Right renal pelvis (tissue), 4 donors: Measurements from ENCODE around the gene NRDE2. TPM values are rescaled to one million over a fixed set of nuclear protein-coding genes. Genes with fewer than 3 reads are reported as not detected.
"Not testable (repeated sequence)": the region's sequence is repeated elsewhere in the genome, so short reads cannot be mapped to it uniquely, and the experiment has no call there.

Source experiments
- DNase-seq, 4 donors: peaks; one replicate each; pipeline ENCODE4 v3.0.0-alpha.2; 2013; ENCODE audit warnings: low read depth in 4 of 4, low spot score in 3 of 4, missing footprints in 1 of 4
- polyA plus RNA-seq, 4 donors: library from polyadenylated mRNA; unstranded; fragments of 120-200 nt; gene quantifications; one replicate each; pipeline ENCODE4 v1.2.1, GENCODE V29; 2013; ENCODE audit not compliant: insufficient read length in 4 of 4

The NRDE2 gene
- polyA plus RNA-seq, 4 donors = 16.9 to 22.3 (median 21.1) TPM

DNA sequence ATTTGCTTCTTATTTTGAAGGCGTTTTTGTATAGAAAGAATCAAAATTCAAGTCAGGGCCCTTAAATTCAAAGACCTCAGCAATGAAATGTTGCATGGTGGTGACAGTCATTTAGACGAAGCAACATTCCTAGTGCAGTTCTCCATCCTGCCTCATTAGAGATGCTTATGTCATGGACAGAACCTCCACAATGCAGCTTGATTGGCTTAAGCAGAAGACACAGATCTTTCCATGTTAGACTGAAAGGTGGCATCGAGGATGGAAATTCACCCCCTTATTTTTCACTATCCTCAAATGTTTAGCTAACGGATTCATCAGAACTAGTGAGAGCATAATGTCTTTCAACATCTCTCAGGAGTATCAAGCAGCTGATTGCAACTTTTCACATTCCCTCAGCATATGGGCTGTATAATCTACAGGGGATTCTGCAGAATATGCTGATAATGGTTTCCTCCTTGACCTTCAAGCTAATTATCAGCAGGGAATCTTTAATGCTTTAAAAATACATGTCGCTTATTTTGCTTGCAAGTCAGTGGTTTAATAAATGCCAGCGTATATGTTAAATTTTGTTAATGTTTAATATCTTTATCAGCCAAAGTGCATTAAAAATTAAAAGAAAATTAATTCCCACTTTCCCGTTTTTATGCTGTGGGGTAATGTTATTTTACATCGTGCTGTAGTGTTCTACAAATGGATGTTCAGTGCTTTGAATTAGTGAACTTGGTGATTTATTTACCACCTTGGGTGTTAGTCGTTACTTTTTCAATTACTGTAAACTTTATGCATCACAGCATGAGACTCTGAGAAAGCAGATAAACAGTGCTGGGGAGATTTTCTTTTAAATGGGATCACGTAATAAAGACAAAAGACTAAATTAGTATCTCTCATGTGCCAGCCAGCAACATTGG is 12.8 kb upstream of the NRDE2 start:
- no peak for DNase-seq

DNA sequence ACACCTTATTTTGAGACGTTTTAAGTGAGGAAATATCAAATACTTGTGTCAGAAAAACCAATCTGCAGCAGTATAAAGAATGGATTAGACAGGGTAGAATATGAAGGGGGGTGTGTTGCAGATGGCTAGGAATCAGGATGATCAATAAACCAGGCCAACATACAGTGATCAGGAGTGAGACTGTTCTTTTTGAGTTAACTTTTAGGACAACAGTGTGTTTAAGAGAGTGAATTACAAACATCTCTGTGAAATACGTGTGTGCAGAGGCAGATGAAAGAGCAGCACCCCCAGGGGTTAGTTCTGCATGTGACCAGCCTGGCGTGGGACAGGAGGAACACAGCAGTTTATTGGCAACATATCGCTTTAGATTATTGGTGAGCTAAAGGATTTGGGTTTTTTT is 10.6 kb upstream of the NRDE2 start:
- no peak for DNase-seq

- no peak for DNase-seq
These were observed 10.0 kb upstream of the NRDE2 start for GRCh38 chr14:90341784-90342183.

DNA sequence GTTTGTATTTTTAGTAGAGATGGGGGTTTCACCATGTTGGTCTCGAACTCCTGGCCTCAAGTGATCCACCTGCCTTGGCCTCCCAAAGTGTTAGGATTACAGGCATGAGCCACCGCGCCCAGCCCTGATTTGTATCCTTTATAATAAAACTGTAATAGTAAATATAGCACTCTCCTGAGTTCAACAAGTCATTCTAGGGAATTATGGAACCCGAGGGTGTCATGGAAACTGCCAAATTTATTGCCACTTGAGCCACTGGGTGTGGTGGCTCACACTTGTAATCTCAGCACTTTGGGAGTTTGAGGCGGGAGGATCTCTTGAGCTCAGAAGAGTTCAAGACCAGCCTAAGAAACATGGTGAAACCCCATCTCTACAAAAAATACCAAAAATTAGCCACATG is 9.5 kb upstream of the NRDE2 start:
- not testable (repeated sequence) for DNase-seq

- DNase-seq = no peak
These were observed 5.2 kb upstream of the NRDE2 start for GRCh38 chr14:90336985-90337384.

- no peak for DNase-seq
These were observed 4.7 kb upstream of the NRDE2 start for GRCh38 chr14:90336401-90336800.

- peak in 1 of 4 donors; percentile 25 for DNase-seq
These were observed 487 bp upstream of the NRDE2 start for GRCh38 chr14:90332271-90332584.

DNA sequence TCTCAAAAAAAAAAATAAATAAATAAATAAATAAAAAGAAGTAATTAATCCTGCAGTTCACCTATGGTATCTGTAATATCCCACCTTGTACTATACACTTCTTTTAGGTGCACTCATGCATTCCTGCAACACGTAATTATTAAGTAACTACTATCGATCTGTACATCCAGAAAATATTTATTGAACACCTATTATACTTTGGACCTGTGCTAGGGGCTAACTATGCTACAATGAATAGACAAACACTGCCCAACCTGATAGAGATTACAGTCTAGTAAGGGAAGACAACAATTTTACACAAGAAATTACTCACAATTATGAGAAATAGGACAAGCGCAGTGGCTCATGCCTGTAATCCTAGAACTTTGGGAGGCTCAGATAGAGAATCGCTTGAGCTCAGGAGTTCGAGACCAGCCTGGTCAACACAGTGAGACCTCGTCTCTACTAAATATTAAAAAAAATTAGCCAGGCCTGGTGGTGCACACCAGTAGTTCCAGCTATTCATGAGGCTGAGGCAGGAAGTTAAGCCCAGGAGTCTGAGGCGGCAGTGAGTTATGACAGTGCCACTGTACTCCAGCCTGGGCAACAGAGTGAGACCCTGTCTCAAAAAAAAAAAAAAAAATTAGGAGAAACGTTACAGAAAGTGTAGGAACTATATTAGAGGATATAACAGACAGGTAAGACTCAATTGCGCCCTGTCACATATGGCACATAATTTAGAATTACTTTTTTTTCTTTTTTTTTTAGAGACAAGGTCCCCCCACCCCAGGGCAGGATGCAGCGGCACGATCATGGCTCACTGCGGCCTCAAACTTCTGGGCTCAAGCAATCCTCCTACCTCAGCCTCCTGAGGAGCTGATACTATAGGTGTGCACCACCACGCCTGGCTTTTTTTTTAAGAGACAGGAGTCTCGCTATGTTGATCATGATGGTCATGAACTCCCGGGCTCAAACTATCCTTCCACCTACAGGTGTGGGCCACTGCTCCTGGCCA is 1.2 kb downstream of the NRDE2 start:
- DNase-seq = no peak

- DNase-seq = no peak
These were observed 9.8 kb downstream of the NRDE2 start for GRCh38 chr14:90321891-90322290.

DNA sequence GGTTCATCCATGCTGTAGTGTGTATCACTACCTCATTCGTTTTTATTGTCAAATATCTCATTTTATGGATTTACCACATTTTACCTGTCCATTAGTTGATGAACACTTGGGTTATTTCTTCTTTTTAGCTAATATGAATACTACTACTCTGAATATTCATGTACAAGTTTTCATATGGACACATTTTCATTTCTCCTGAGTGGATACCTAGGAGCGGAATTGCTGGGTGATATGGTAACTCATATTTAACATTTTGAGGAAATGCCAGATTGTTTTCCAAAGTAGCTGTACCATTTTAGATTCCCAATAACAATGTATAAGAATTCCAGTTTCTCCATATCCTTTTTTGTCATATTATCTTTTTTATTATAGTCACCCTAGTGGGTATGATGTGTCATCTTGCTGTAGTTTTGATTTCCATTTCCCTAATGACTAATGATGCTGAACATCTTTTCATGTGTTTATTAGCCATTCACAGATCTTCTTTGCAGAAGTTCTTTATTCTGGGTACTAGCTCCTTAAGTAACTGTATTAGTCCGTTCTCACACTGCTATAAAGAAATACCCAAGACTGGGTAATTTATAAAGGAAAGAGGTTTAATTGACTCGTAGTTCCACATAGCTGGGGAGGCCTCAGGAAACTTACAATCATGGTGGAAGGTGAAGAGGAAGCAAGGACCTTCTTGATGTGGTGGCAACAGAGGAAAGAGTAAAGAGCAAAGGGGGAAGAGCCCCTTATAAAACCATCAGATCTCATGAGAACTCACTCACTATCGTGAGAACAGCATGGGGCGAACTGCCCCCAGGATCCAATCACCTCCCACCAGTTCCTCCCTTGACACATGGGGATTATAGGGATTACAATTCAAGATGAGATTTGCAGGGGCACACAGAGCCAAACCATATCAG is 11.9 kb downstream of the NRDE2 start:
- DNase-seq = no peak

- DNase-seq = no peak
These were observed 12.6 kb downstream of the NRDE2 start for GRCh38 chr14:90319173-90319572.

- no peak for DNase-seq
These were observed 13.7 kb downstream of the NRDE2 start for GRCh38 chr14:90318016-90318415.

DNA sequence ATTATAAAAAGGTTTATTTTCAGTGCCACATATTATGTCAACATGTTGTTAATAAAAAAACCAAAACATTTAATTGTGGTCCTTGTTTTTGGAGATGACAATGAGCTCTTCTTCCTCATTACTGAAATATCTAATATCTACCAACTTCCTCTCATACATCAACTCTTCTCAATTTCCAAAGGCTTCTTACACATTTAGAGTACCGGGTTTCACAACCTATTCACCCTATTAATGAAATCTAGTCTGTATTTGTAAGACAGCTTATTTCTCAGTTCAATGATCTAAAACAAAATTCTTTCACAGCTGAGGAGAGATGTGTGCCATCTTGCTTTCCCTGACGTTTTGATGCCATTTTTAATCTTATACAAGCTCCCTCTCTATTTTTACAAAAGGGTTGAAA is 14.5 kb downstream of the NRDE2 start:
- DNase-seq = no peak

DNA sequence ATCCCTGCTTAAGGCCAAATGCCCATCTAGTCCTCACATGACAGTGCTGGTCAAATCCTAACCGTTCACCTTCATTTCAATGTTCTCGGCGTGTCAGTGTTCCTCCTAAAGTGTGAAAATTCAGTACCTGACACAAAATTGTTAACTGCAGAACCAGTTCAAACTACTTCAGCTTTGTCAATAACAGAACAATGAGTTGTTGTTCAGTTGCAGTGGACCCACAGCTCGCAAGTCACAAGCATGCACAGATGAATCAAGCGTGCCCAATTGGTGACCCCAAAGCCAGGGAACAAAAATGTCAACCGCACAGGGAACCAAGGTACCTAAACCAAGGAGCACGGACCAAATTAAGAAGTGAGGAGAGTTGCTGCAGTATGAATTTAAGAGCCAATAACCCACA is 23.2 kb downstream of the NRDE2 start:
- no peak for DNase-seq

DNA sequence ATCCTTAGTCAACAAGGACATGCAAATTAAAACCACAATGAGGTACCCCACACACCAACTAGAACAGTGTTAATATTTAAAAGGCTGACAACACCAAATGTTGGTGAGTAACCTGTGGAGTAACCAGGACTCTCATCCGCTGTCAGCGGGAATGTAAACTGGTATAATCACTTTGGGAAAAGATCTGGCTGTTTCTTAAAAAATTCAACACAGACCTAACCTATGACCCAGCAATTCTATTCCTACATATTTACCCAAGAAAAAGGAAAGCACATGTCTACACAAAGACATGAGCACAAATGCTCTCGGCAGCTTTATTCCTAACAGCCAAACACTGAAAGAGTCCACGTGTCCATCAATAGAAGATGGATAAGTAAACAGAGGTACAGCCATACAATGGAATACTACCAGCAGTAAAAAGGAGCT is 26.6 kb downstream of the NRDE2 start:
- DNase-seq = no peak

GRCh38 chr14:90304502-90304901 is 27.2 kb downstream of the NRDE2 start:
- DNase-seq = no peak

DNA sequence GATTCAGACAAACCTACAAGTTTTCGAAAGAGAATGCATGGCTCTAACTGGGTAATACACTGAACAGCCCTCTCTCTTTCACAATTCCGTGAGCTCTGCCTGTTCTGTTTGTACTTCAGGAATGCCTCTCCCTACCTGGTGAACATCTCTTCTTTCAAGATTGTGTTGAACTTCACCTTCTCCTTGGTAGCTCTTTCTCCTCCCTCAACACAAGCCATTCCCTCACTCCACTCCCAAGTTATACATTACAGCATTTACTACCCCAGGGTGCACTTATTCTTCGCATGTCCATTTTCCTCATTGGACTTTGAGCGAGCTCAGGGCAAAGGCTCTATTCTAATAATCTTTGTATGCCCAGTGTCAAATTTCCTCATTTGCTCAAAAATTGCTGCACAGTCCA is 28.3 kb downstream of the NRDE2 start:
- no peak for DNase-seq

DNA sequence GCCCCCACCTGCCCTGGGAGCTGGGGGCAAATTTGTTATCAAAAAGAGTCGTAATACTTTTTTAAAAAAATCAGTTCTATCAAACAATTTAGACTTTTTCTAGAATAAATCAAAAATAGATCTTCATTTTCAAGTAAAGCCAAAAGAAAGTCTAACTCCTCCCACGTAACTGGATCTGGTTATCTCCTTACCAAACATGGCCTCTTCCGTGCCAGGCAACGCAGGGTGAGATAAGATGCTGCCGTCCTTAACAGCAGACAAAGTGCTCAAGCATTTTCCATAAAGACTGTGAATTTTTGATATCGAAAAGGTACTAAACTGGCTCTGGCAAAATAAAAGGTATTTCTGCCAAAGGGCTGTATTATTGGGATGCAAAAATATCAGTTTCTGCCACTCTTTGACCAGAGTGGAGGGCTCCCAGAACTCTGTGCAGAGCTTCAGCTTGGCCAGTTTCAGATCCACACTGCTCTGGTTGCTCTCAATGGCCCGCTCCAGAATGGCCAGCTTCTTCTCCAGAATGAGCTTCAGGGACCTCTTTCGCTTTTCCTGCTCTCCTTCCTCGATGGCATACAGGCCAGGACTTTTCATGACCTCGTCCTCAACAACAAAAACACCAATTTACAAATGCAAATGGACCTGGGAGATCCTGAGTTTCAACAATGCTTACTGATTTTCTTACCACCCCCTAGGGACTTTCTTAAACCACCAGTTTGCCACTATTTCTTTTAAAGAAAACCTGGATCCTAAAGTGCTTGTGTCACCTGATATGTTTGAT is 29.0 kb downstream of the NRDE2 start:
- DNase-seq = no peak

GRCh38 chr14:90301668-90302090 is 30.1 kb downstream of the NRDE2 start:
- DNase-seq = peak in 3 of 4 donors; percentile 10 to 42 (median 36)

DNA sequence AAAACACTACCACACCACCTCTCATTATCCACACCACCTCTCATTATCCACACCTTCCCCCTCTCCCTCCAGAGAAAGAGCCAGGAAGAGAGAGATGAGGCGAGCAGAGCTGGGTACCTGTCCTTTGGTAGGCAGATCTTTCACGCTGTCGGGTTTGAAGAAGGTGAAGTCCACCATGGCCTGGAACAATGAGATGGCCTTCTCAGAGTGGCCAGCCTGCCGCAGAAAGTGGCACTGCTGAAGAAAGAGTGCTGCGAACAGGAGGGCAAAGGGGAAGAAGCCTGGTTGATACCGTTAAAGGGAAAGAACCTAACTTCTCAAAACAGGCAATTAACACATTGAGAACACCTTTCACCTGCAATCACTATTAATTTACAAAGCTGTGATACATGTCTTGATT is 30.6 kb downstream of the NRDE2 start:
- DNase-seq = no peak
